IMR-90 (cell line): ENCODE measurements around the gene PLB1. TPM values are rescaled to one million over a fixed set of nuclear protein-coding genes. Genes with fewer than 3 reads are reported as not detected.

Experiments
- ATAC-seq: fragments of 200-7000 bp; cut with Tn5 transposase; 2 replicates; pipeline ENCODE4 v1.9.1; 2020; ENCODE audit warnings: low read depth, mild to moderate bottlenecking, moderate library complexity
- BruUV-seq: library from RNA; stranded (reverse); fragments of 400-500 nt; replicated peaks from 2 replicates; lab custom pipeline; 2021; lab: Mats Ljungman, UMichigan
- CTCF ChIA-PET: fragments of 300-600 bp; formaldehyde crosslinking; extraction: SDS; loops from one replicate; lab custom pipeline; 2021; ENCODE audit warnings: antibody characterized with exemption; lab: Yijun Ruan, JAX
- POLR2A ChIA-PET: fragments of 300-600 bp; sonication (Branson Sonifier 250); formaldehyde crosslinking; loops from one replicate; lab custom pipeline; 2022; ENCODE audit warnings: antibody characterized with exemption; ENCODE audit not compliant: unreplicated experiment; lab: Charles Lee
- DNase-seq: peaks from one replicate; pipeline ENCODE4 v3.0.0; 2013
- H2AFZ ChIP-seq: replicated peaks from 2 replicates; pipeline ENCODE3; 2013; ENCODE audit warnings: low read length, mild to moderate bottlenecking; ENCODE audit not compliant: poor library complexity
- H2AK5ac ChIP-seq: 2 replicates; pipeline ENCODE4 v1.6.1; 2013; ENCODE audit warnings: low read depth, low read length, inconsistent platforms
- H2AK9ac ChIP-seq: replicated peaks from 2 replicates; pipeline ENCODE3; 2013; ENCODE audit warnings: mild to moderate bottlenecking, low read depth, low read length, moderate library complexity; ENCODE audit not compliant: poor library complexity
- H2BK120ac ChIP-seq: 2 replicates; pipeline ENCODE4 v1.6.1; 2013; ENCODE audit warnings: low read depth, low read length, inconsistent platforms
- H2BK15ac ChIP-seq: 3 replicates; pipeline ENCODE4 v1.6.1; 2013; ENCODE audit warnings: low read depth, low read length, inconsistent platforms
- H2BK20ac ChIP-seq: 2 replicates; pipeline ENCODE4 v1.6.1; 2013; ENCODE audit warnings: low read depth, mild to moderate bottlenecking, inconsistent platforms, low read length, moderate library complexity
- H2BK5ac ChIP-seq: 2 replicates; pipeline ENCODE4 v1.6.1; 2013; ENCODE audit warnings: mild to moderate bottlenecking, low read depth, low read length, inconsistent platforms; ENCODE audit not compliant: poor library complexity, severe bottlenecking
- H3K14ac ChIP-seq: replicated peaks from 2 replicates; pipeline ENCODE4 v1.6.1; 2013; ENCODE audit warnings: low read depth, low read length, inconsistent platforms
- H3K18ac ChIP-seq: 2 replicates; pipeline ENCODE4 v1.6.1; 2013; ENCODE audit warnings: low read depth, low read length, control low read depth
- H3K23ac ChIP-seq: 2 replicates; pipeline ENCODE4 v1.6.1; 2013; ENCODE audit warnings: low read depth, low read length, inconsistent platforms
- H3K27ac ChIP-seq: 2 replicates; pipeline ENCODE4 v1.5.1; 2013; ENCODE audit warnings: mild to moderate bottlenecking, control low read depth, low read length; ENCODE audit not compliant: insufficient read depth
- H3K27me3 ChIP-seq: 2 replicates; pipeline ENCODE4 v1.6.1; 2013; ENCODE audit warnings: low read length; ENCODE audit not compliant: control insufficient read depth, insufficient read depth
- H3K36me3 ChIP-seq: 2 replicates; pipeline ENCODE4 v1.6.1; 2013; ENCODE audit warnings: low read length, mixed read lengths; ENCODE audit not compliant: control insufficient read depth, insufficient read depth
- H3K4ac ChIP-seq: 2 replicates; pipeline ENCODE4 v1.6.1; 2013; ENCODE audit warnings: low read depth, low read length, inconsistent platforms
- H3K4me1 ChIP-seq: 2 replicates; pipeline ENCODE4 v1.6.1; 2013; ENCODE audit warnings: low read length, mixed read lengths; ENCODE audit not compliant: control insufficient read depth, insufficient read depth
- H3K4me2 ChIP-seq: 2 replicates; pipeline ENCODE4 v1.6.1; 2013; ENCODE audit warnings: low read depth, mild to moderate bottlenecking, control low read depth, low read length, moderate library complexity
- H3K4me3 ChIP-seq: 2 replicates; pipeline ENCODE4 v1.5.1; 2013; ENCODE audit warnings: low read depth, mild to moderate bottlenecking, control low read depth, low read length, moderate library complexity; ENCODE audit not compliant: insufficient read depth
- H3K56ac ChIP-seq: 2 replicates; pipeline ENCODE4 v1.6.1; 2013; ENCODE audit warnings: low read length, inconsistent platforms; ENCODE audit not compliant: insufficient read depth; ENCODE audit errors: extremely low read depth
- H3K79me1 ChIP-seq, 2 experiments: 2 replicates each; pipeline ENCODE4 v1.6.1; 2013; ENCODE audit warnings: low read length in 2 of 2, inconsistent platforms in 1 of 2, low read depth in 1 of 2
- H3K9ac ChIP-seq: 2 replicates; pipeline ENCODE4 v1.6.1; 2013; ENCODE audit warnings: low read depth, low read length, control low read depth
- H3K9me1 ChIP-seq: 2 replicates; pipeline ENCODE4 v1.6.1; 2013; ENCODE audit warnings: low read length, inconsistent platforms; ENCODE audit not compliant: insufficient read depth
- H3K9me3 ChIP-seq: 2 replicates; pipeline ENCODE4 v1.6.1; 2013; ENCODE audit warnings: low read length; ENCODE audit not compliant: control insufficient read depth, insufficient read depth
- H4K20me1 ChIP-seq: 2 replicates; pipeline ENCODE4 v1.6.1; 2013; ENCODE audit warnings: low read length, inconsistent platforms; ENCODE audit not compliant: insufficient read depth
- H4K5ac ChIP-seq: 2 replicates; pipeline ENCODE4 v1.6.1; 2013; ENCODE audit warnings: mild to moderate bottlenecking, low read depth, low read length, control low read depth
- H4K8ac ChIP-seq, 2 experiments: 2 replicates each; pipeline ENCODE4 v1.6.1; 2013; ENCODE audit warnings: low read depth in 2 of 2, low read length in 2 of 2, control low read depth in 1 of 2, inconsistent platforms in 1 of 2
- H4K91ac ChIP-seq: 2 replicates; pipeline ENCODE4 v1.6.1; 2013; ENCODE audit warnings: low read depth, low read length, inconsistent platforms; ENCODE audit not compliant: insufficient read depth
- BHLHE40 ChIP-seq: fragments of 150-350 bp; IDR thresholded peaks from 2 replicates; pipeline ENCODE4 v1.6.1; 2016; ENCODE audit warnings: mild to moderate bottlenecking, low read depth, low read length
- CEBPB ChIP-seq: IDR thresholded peaks from 2 replicates; pipeline ENCODE4 v1.6.1; 2012; ENCODE audit warnings: low read depth, low read length, improper control_type of control experiment
- CHD1 ChIP-seq: IDR thresholded peaks from 2 replicates; pipeline ENCODE4 v1.6.1; 2012; ENCODE audit warnings: low read depth, low read length, improper control_type of control experiment
- MAZ ChIP-seq: IDR thresholded peaks from 2 replicates; pipeline ENCODE4 v1.6.1; 2012; ENCODE audit warnings: low read depth, mild to moderate bottlenecking, low read length, improper control_type of control experiment, moderate library complexity, borderline replicate concordance
- MXI1 ChIP-seq: IDR thresholded peaks from 2 replicates; pipeline ENCODE4 v1.6.1; 2012; ENCODE audit warnings: low read depth, mild to moderate bottlenecking, low read length, moderate library complexity, borderline replicate concordance
- POLR2A ChIP-seq: IDR thresholded peaks from 2 replicates; pipeline ENCODE4 v1.6.1; 2012; ENCODE audit warnings: mild to moderate bottlenecking, low read depth, low read length
- RAD21 ChIP-seq: IDR thresholded peaks from 2 replicates; pipeline ENCODE4 v1.6.1; 2012; ENCODE audit warnings: low read length, improper control_type of control experiment
- RCOR1 ChIP-seq: IDR thresholded peaks from 2 replicates; pipeline ENCODE4 v1.6.1; 2012; ENCODE audit warnings: mild to moderate bottlenecking, low read length, improper control_type of control experiment; ENCODE audit not compliant: insufficient replicate concordance
- RFX5 ChIP-seq: IDR thresholded peaks from 2 replicates; pipeline ENCODE4 v1.8.0; 2012; ENCODE audit warnings: low read depth, mild to moderate bottlenecking, low read length, moderate library complexity
- SMC3 ChIP-seq: fragments of 150-350 bp; IDR thresholded peaks from 2 replicates; pipeline ENCODE4 v1.6.1; 2016; ENCODE audit warnings: low read depth, mild to moderate bottlenecking, antibody characterized with exemption, low read length, moderate library complexity
- WGBS, 2 experiments: methylation state at CpG; one replicate each; pipeline versions ENCODE4 v1.1.5 to v1.1.7; 2013; ENCODE audit warnings: missing lambda C conversion rate in 2 of 2; ENCODE audit not compliant: insufficient read length in 1 of 2; ENCODE audit errors: extremely low coverage in 2 of 2; 5-methylcytosine and 5-hydroxymethylcytosine counted together
- dilution Hi-C: fragments of 300-500 bp; cut with HindIII; formaldehyde crosslinking; loops from one replicate; pipeline ENCODE4 v1.14.3; 2018; ENCODE audit warnings: low sequenced_read_pairs; ENCODE audit not compliant: unreplicated experiment
- in situ Hi-C: fragments of 300-500 bp; cut with MboI; formaldehyde crosslinking; loops from 3 replicates; pipeline ENCODE4 v1.14.3; 2019; ENCODE audit warnings: low sequenced_read_pairs, inconsistent platforms, mixed read lengths
- intact Hi-C: fragments of 100-400 bp; cut with micrococcal nuclease; formaldehyde crosslinking; loops from 2 replicates; pipeline ENCODE4 v1.10.0; 2022
- polyA plus RNA-seq, 3 experiments: library from polyadenylated mRNA; depleted of rRNA; stranded (reverse); fragments of >200 nt; gene quantifications; 2 replicates each; pipeline ENCODE4 v1.2.3, GENCODE V29; 2012; ENCODE audit warnings: low replicate concordance in 1 of 3
- total RNA-seq: library from RNA; depleted of rRNA; stranded (reverse); fragments of >200 nt; gene quantifications from 2 replicates; pipeline ENCODE4 v1.2.3, GENCODE V29; 2012
- TF ChIP-seq, protein P1 (sequence below): conservative IDR thresholded peaks from 2 replicates; pipeline ENCODE4 v1.5.1; 2012; ENCODE audit warnings: mild to moderate bottlenecking, low read depth, low read length, improper control_type of control experiment
- TF ChIP-seq, protein P2 (sequence below): fragments of 150-350 bp; IDR thresholded peaks from 2 replicates; pipeline ENCODE4 v1.6.1; 2016; ENCODE audit warnings: low read depth, mild to moderate bottlenecking, low read length, moderate library complexity, borderline replicate concordance

The PLB1 gene
- total and polyA plus RNA-seq, 2 of the 4 experiments (the other 2 are of a cell fraction) = 0.74 to 0.90 TPM

DNA sequence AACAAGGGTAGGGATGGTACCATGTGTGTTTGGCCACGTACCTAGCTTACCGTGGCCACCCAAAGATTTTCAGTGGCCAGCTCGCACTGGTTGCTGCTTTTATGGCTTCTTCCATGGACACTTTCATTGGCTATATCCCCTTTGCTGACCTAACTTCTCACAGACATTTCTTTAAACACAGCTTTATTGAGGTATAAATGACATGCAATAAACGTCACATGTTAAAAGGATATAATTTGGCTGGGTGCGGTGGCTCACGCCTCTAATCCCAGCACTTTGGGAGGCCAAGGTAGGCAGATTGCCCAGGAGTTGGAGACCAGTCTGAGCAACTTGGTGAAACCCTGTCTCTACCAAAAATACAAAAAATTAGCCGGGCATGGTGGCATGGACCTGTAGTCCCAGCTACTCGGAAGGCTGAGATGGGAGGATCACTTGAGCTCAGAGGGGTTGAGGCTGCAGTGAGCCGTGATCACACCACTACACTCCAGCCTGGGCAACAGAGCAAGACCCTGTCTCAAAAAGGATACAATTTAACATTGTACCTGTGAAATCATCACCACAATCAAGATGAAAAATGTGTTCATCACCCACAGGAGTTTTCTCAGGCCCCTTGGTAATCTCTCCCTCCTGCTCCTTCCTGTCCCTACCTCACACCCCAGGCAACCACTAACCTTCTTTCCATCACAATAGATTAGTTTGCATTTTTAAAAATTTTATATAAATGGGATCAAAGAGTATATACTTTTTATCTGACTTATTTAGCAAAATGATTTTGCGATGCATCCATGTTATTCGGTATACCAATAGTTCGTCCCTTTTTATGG is 127.9 kb downstream of the PLB1 start (continued):
- TF ChIP-seq, protein P1, sequence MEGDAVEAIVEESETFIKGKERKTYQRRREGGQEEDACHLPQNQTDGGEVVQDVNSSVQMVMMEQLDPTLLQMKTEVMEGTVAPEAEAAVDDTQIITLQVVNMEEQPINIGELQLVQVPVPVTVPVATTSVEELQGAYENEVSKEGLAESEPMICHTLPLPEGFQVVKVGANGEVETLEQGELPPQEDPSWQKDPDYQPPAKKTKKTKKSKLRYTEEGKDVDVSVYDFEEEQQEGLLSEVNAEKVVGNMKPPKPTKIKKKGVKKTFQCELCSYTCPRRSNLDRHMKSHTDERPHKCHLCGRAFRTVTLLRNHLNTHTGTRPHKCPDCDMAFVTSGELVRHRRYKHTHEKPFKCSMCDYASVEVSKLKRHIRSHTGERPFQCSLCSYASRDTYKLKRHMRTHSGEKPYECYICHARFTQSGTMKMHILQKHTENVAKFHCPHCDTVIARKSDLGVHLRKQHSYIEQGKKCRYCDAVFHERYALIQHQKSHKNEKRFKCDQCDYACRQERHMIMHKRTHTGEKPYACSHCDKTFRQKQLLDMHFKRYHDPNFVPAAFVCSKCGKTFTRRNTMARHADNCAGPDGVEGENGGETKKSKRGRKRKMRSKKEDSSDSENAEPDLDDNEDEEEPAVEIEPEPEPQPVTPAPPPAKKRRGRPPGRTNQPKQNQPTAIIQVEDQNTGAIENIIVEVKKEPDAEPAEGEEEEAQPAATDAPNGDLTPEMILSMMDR = no peak

DNA sequence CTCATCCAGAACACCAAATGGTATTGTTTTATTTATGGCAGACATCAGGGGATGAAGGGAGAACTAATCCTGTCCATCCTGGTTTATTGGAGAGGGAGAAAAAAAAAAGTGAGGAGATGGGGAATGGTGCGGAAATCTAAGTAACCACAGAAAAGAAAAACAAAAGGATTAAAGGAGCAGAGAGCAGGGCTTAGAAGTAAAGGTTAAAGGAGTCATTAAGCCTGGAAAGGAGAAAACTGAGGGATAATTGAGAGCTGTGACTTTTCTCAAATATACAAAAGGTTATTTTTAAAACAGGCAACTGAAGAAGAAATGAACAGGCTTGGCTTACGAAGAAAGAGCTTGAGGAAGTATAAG is 128.6 kb downstream of the PLB1 start:
- no peak overlapping the region for H4K5ac ChIP-seq
- H3K18ac ChIP-seq = no peak overlapping the region; the same call in 1 of the 2 replicates
- no peaks in the 10 kb centered on the region for H3K9me3 ChIP-seq
- H3K14ac ChIP-seq = peak overlapping the region; percentile 18; the same call in 1 of the 2 replicates
- H3K56ac ChIP-seq = no peak overlapping the region
- H2BK120ac ChIP-seq = peak overlapping the region; percentile 88; the same call in 1 of the 2 replicates
- H3K23ac ChIP-seq = no peak overlapping the region
- peak overlapping the region in 1 of 2 experiments; percentile 66; a peak in 1 of 4 replicates for H4K8ac ChIP-seq
- H3K9me1 ChIP-seq = peaks cover 31% of the 10 kb centered on the region
- dilution Hi-C loops = no loop called here
- POLR2A ChIA-PET = no interaction called here
- no CpG with 5 or more reads among the region's 2 CpGs for WGBS, 2 experiments
- H2AK5ac ChIP-seq = peak overlapping the region; percentile 70
- no peak overlapping the region for H2AFZ ChIP-seq
- H3K36me3 ChIP-seq = no peaks in the 10 kb centered on the region
- ATAC-seq = no peak
- 0 out of 2 replicates have a peak overlapping the region, but pooled peaks have one; percentile 95 for H3K4ac ChIP-seq
- H3K9ac ChIP-seq = no peak overlapping the region
- no peak overlapping the region for H2BK5ac ChIP-seq
- CTCF ChIA-PET = interaction anchor here (1.0 kb wide), 1 partner anchor 127 kb away, joined by 3 read pairs; the partner anchor contains the start of gene PPP1CB
- no peak overlapping the region for H3K27ac ChIP-seq
- H2BK15ac ChIP-seq = 0 out of 3 replicates have a peak overlapping the region, but pooled peaks have one; percentile 66
- no TSS peak for BruUV-seq
- no peak overlapping the region for H3K4me3 ChIP-seq
- H4K91ac ChIP-seq = peak overlapping the region; percentile 72; the same call in 1 of the 2 replicates
- H3K79me1 ChIP-seq = peaks cover 0 to 6% of the 10 kb centered on the region in 2 experiments; a peak in 1 of 4 replicates
- H4K20me1 ChIP-seq = no peaks in the 10 kb centered on the region
- no peak overlapping the region for H2AK9ac ChIP-seq
- in situ Hi-C loops = no loop called here
- intact Hi-C loops = no loop called here
- no peak for DNase-seq
- no peak overlapping the region for H3K4me2 ChIP-seq
- peaks cover 34% of the 10 kb centered on the region for H3K4me1 ChIP-seq
- no peaks in the 10 kb centered on the region for H3K27me3 ChIP-seq
- peak overlapping the region; percentile 61; the same call in 1 of the 2 replicates for H2BK20ac ChIP-seq
- TF ChIP-seq CEBPB (no peak), RCOR1 (no peak), BHLHE40 (no peak), RFX5 (no peak), MAZ (no peak), CHD1 (no peak), POLR2A (no peak), SMC3 (no peak), MXI1 (no peak), RAD21 (no peak)
- TF ChIP-seq, protein P2, sequence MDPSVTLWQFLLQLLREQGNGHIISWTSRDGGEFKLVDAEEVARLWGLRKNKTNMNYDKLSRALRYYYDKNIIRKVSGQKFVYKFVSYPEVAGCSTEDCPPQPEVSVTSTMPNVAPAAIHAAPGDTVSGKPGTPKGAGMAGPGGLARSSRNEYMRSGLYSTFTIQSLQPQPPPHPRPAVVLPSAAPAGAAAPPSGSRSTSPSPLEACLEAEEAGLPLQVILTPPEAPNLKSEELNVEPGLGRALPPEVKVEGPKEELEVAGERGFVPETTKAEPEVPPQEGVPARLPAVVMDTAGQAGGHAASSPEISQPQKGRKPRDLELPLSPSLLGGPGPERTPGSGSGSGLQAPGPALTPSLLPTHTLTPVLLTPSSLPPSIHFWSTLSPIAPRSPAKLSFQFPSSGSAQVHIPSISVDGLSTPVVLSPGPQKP = no peak
